ENCODE data around the gene GPR31. TPM values are rescaled to one million over a fixed set of nuclear protein-coding genes. Genes with fewer than 3 reads are reported as not detected.

The GPR31 gene
- total and polyA plus RNA-seq, 7 donors: 0.28 TPM; not detected in 6

DNA sequence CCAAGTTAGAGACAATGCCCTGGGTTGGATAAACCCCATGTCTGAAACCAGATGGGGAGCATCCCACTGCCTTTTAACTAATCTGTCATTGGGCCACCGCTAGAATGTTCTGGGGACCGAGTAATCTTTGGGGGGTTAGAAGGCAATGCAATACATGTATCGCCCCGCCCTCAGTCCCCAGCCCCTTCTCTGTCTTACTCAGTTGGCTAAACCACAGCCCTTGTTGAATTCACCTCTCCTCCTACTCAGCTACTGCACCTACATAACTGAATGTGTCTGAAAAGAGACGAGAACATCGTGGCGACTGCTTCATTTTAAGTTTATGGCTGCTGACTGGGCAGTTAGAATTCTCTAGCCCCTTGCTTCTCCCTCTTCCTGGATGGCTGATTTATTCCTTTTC lies 50.0 kb downstream of the GPR31 start:
- no peaks in the 10 kb centered on the region for H3K9me3 ChIP-seq
- 78 to 79% methylated on average over 7 of the region's 7 CpGs for WGBS, 2 donors
- TF ChIP-seq EP300 (IDR thresholded peaks at IDR 0.05): no peak
- no peak for TF ChIP-seq POLR2A (IDR thresholded peaks at IDR 0.05)
- TF ChIP-seq, protein P1, sequence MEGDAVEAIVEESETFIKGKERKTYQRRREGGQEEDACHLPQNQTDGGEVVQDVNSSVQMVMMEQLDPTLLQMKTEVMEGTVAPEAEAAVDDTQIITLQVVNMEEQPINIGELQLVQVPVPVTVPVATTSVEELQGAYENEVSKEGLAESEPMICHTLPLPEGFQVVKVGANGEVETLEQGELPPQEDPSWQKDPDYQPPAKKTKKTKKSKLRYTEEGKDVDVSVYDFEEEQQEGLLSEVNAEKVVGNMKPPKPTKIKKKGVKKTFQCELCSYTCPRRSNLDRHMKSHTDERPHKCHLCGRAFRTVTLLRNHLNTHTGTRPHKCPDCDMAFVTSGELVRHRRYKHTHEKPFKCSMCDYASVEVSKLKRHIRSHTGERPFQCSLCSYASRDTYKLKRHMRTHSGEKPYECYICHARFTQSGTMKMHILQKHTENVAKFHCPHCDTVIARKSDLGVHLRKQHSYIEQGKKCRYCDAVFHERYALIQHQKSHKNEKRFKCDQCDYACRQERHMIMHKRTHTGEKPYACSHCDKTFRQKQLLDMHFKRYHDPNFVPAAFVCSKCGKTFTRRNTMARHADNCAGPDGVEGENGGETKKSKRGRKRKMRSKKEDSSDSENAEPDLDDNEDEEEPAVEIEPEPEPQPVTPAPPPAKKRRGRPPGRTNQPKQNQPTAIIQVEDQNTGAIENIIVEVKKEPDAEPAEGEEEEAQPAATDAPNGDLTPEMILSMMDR (IDR thresholded peaks at IDR 0.05): no peak
- TF ChIP-seq POLR2AphosphoS5 (IDR thresholded peaks at IDR 0.05): no peak
- H3K27ac ChIP-seq: no peak overlapping the region
- H3K4me3 ChIP-seq: no peak overlapping the region
- DNase-seq: no peak
- H3K36me3 ChIP-seq: no peaks in the 10 kb centered on the region
- no peaks in the 10 kb centered on the region for H3K27me3 ChIP-seq
- H3K4me1 ChIP-seq: no peaks in the 10 kb centered on the region
- intact Hi-C loops (cut with DNase I): no loop called here

DNA sequence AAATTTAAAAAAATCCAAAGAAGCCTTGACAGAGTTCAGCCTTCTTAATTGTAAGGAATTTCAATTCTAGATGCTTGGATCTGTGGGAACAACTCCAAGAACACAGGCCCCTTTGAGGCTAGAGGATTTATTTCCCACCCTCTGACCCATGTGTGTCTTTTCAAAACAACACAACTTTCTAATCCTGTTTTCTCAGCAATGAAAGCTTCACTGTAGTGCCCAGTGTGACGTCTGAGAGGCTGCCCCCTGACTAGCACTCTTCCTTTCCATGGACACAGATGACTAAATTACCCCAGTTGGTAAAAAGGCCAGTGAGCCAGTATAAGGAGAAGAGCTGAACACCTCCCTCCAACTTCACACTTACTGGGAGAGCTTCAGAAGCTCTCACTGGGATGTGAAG lies 51.4 kb downstream of the GPR31 start:
- Histone ChIP-seq H3K36me3 (no peaks in the 10 kb centered on the region), H3K9me3 (no peaks in the 10 kb centered on the region), H3K4me1 (no peaks in the 10 kb centered on the region), H3K4me3 (no peak overlapping the region), H3K27ac (no peak overlapping the region), H3K27me3 (no peaks in the 10 kb centered on the region)
- TF ChIP-seq, protein P1 (IDR thresholded peaks at IDR 0.05): no peak
- TF ChIP-seq EP300 (IDR thresholded peaks at IDR 0.05) (no peak), POLR2AphosphoS5 (IDR thresholded peaks at IDR 0.05) (no peak), POLR2A (IDR thresholded peaks at IDR 0.05) (no peak)
- 64 to 80% methylated on average over 1 of the region's 1 CpG for whole genome bisulfite sequencing, 2 donors
- intact Hi-C loops (cut with DNase I): no loop called here
- no peak for DNase-seq

Other genes with a start within 250 kb of the GPR31 start
- 10 to 100 TPM; 41.0 to 53.1 (median 42.5) TPM for gene RNASET2, start 201.4 kb downstream of the GPR31 start, total RNA-seq
- gene RNASET2, start 201.4 kb downstream of the GPR31 start, polyA plus RNA-seq: 10 to 100 TPM; 35.4 to 83.9 (median 43.9) TPM
- gene CEP43, start 158.6 kb downstream of the GPR31 start, total RNA-seq: 10 to 100 TPM; 12.8 to 18.0 (median 15.2) TPM
- 10 to 100 TPM in 2 of 3 donors, 1 to 10 TPM in 1; 6.6 to 19.7 (median 13.7) TPM for gene CEP43, start 158.6 kb downstream of the GPR31 start, polyA plus RNA-seq
- gene CCR6, start 34.9 kb downstream of the GPR31 start, total RNA-seq: not detected
- 1 to 10 TPM in 1 of 3 donors, under 1 TPM in 1, not detected in 1; 0.46 to 7.7 TPM for gene CCR6, start 34.9 kb downstream of the GPR31 start, polyA plus RNA-seq
- gene UNC93A, start 133.3 kb upstream of the GPR31 start, total RNA-seq: not detected
- under 1 TPM in 1 of 3 donors, not detected in 2; 0.45 TPM for gene UNC93A, start 133.3 kb upstream of the GPR31 start, polyA plus RNA-seq
- not detected for gene TTLL2, start 167.1 kb upstream of the GPR31 start, total RNA-seq
- gene TTLL2, start 167.1 kb upstream of the GPR31 start, polyA plus RNA-seq: not detected

All from sigmoid colon (tissue), 7 donors.